ENCODE data around the gene ANXA9.

DNA sequence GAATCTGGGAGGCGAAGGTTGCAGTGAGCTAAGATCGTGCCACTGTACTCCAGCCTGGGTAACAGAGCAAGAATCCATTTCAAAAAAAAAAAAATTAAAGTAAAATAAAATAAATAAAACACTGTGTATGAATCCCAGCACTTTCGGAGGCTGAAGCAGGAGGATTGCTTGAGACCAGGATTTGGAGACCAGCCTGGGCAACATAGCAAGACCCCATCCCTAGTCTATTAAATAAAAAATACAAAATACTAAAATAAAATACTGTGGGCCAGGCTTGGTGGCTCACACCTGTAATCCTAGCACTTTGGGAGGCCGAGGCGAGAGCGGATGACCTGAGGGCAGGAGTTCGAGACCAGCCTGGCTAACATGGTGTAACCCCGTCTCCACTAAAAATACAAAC, 50.1 kb downstream of the ANXA9 start:
- TF ChIP-seq, protein P1, sequence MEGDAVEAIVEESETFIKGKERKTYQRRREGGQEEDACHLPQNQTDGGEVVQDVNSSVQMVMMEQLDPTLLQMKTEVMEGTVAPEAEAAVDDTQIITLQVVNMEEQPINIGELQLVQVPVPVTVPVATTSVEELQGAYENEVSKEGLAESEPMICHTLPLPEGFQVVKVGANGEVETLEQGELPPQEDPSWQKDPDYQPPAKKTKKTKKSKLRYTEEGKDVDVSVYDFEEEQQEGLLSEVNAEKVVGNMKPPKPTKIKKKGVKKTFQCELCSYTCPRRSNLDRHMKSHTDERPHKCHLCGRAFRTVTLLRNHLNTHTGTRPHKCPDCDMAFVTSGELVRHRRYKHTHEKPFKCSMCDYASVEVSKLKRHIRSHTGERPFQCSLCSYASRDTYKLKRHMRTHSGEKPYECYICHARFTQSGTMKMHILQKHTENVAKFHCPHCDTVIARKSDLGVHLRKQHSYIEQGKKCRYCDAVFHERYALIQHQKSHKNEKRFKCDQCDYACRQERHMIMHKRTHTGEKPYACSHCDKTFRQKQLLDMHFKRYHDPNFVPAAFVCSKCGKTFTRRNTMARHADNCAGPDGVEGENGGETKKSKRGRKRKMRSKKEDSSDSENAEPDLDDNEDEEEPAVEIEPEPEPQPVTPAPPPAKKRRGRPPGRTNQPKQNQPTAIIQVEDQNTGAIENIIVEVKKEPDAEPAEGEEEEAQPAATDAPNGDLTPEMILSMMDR (IDR thresholded peaks at IDR 0.05): no peak
- TF ChIP-seq POLR2A (IDR thresholded peaks at IDR 0.05) (no peak), POLR2AphosphoS5 (IDR thresholded peaks at IDR 0.05) (no peak)

Measured in suprapubic skin (tissue), 4 donors.